Psoas muscle (tissue), 8 donors: ENCODE measurements around the gene ITPK1. TPM values are rescaled to one million over a fixed set of nuclear protein-coding genes. Genes with fewer than 3 reads are reported as not detected.
A peak's percentile ranks its signal among the peaks of the same experiment; 100 is the strongest.

Experiments
- ATAC-seq, 4 donors: fragments of 200-7000 bp; cut with Tn5 transposase; one replicate each; pipeline ENCODE4 v1.9.1; 2020; ENCODE audit warnings: moderate library complexity in 3 of 4, mild to moderate bottlenecking in 2 of 4
- DNase-seq, 2 donors: peaks; one replicate each; pipeline ENCODE4 v3.0.0-alpha.2; 2020
- H3K27ac ChIP-seq: fragments of 200-600 bp; one replicate; pipeline ENCODE4 v1.8.0; 2022
- H3K27me3 ChIP-seq, 3 donors: fragments of 200-600 bp in 1 of 3; one replicate each; pipeline versions ENCODE4 v1.6.1 to v1.8.0; 2013 to 2022; ENCODE audit warnings: low read length in 2 of 3, mild to moderate bottlenecking in 2 of 3, moderate library complexity in 1 of 3; ENCODE audit not compliant: insufficient read depth in 3 of 3
- H3K36me3 ChIP-seq, 2 donors: fragments of 200-600 bp in 1 of 2; one replicate each; pipeline versions ENCODE4 v1.6.1 to v1.8.0; 2013 to 2022; ENCODE audit warnings: low read depth in 1 of 2, mild to moderate bottlenecking in 1 of 2, moderate library complexity in 1 of 2; ENCODE audit not compliant: insufficient read depth in 1 of 2
- H3K4me1 ChIP-seq: fragments of 200-600 bp; one replicate; pipeline ENCODE4 v1.8.0; 2022
- H3K4me3 ChIP-seq: fragments of 200-600 bp; one replicate; pipeline ENCODE4 v1.8.0; 2022; ENCODE audit warnings: mild to moderate bottlenecking
- H3K9me3 ChIP-seq: fragments of 200-600 bp; one replicate; pipeline ENCODE4 v1.8.0; 2022
- CTCF ChIP-seq: fragments of 200-600 bp; IDR thresholded peaks from one replicate; pipeline ENCODE4 v1.8.0; 2022; ENCODE audit warnings: antibody characterized with exemption
- WGBS, 3 donors: extraction: QIAGEN DNeasy Blood & Tissue Kit; methylation state at CpG; one replicate each; pipeline versions ENCODE4 v1.1.6 to v1.1.7; 2013; 5-methylcytosine and 5-hydroxymethylcytosine counted together
- intact Hi-C, 2 donors: fragments of 100-400 bp; cut with DNase I; formaldehyde crosslinking; loops; one replicate each; pipeline versions ENCODE4 v1.11.0 to v1.14.2; 2022
- polyA plus RNA-seq, 3 donors: library from polyadenylated mRNA; stranded (reverse); fragments of 200-250 nt; gene quantifications; one replicate each; pipeline ENCODE4 v1.2.3, GENCODE V29; 2013
- total RNA-seq, 4 donors: library from RNA; stranded (reverse); fragmentation: NEBNext Ultra II Directional in 2 of 4; extraction: Animal tissue kit (Norgen Biotek cat#: 25700) in 2 of 4; gene quantifications; one replicate each; pipeline versions ENCODE4 v1.2.1 to v1.2.4, GENCODE V29; 2021 to 2023
- donor health status: healthy with polysubstance abuse.
- donor health status: DM: no; HTN: no; CAD: no; lungs with moderate emphysema.
- donor health status: Bipolar disorder and iron deficiency.
- donor health status: healthy.
- donor health status: DM: yes; HTN: yes; CAD: no.
- donor health status: DM: no; HTN: no; CAD: no.
- donor health status: DM: no; HTN: no; CAD: no.
- donor health status: DM: yes; HTN: yes; CAD: no.

The ITPK1 gene
- total and polyA plus RNA-seq, 7 donors, result 30.0 to 61.1 (median 42.7) TPM

GRCh38 chr14:93044121-93044520 is 71.6 kb downstream of the ITPK1 start:
- ATAC-seq (no peak), DNase-seq (no peak)
- no peaks in the 10 kb centered on the region for H3K9me3 ChIP-seq
- no peak overlapping the region for H3K27ac ChIP-seq
- intact Hi-C loops, result no loop called here
- no peak for TF ChIP-seq CTCF
- H3K4me1 ChIP-seq, result peaks cover 36% of the 10 kb centered on the region
- WGBS, 3 donors, result 82 to 92% (median 91%) methylated on average over 7 of the region's 7 CpGs
- no peak overlapping the region for H3K4me3 ChIP-seq
- H3K36me3 ChIP-seq, result no peaks in the 10 kb centered on the region
- H3K27me3 ChIP-seq, result no peaks in the 10 kb centered on the region

GRCh38 chr14:93042968-93043940 is 72.5 kb downstream of the ITPK1 start:
- DNase-seq, result peak in 1 of 2 donors; percentile 53
- WGBS, 3 donors, result 62 to 85% (median 84%) methylated on average over 13 of the region's 13 CpGs
- H3K4me1 ChIP-seq, result peaks cover 35% of the 10 kb centered on the region
- H3K9me3 ChIP-seq, result no peaks in the 10 kb centered on the region
- intact Hi-C loops, result no loop called here
- no peaks in the 10 kb centered on the region for H3K27me3 ChIP-seq
- no peaks in the 10 kb centered on the region for H3K36me3 ChIP-seq
- no peak overlapping the region for H3K27ac ChIP-seq
- H3K4me3 ChIP-seq, result no peak overlapping the region
- ATAC-seq, result peak; percentile 30 to 83 (median 73)
- no peak for TF ChIP-seq CTCF

- intact Hi-C loops, result no loop called here
- Histone ChIP-seq H3K9me3 (no peaks in the 10 kb centered on the region), H3K4me1 (peaks cover 28% of the 10 kb centered on the region), H3K27ac (no peak overlapping the region), H3K27me3 (no peaks in the 10 kb centered on the region), H3K36me3 (no peaks in the 10 kb centered on the region), H3K4me3 (no peak overlapping the region)
- no peak for TF ChIP-seq CTCF
- DNase-seq (no peak), ATAC-seq (no peak)
- 92 to 96% (median 93%) methylated on average over 3 of the region's 3 CpGs for WGBS, 3 donors
Observed at GRCh38 chr14:93041830-93042229, 73.9 kb downstream of the ITPK1 start.

- DNase-seq, result no peak
- intact Hi-C loops, result no loop called here
- ATAC-seq, result no peak
- Histone ChIP-seq H3K36me3 (no peaks in the 10 kb centered on the region), H3K27ac (no peak overlapping the region), H3K9me3 (no peaks in the 10 kb centered on the region), H3K27me3 (no peaks in the 10 kb centered on the region), H3K4me1 (peaks cover 28% of the 10 kb centered on the region), H3K4me3 (no peak overlapping the region)
- WGBS, 3 donors, result 86 to 93% (median 87%) methylated on average over 5 of the region's 5 CpGs
- TF ChIP-seq CTCF, result no peak
Observed at GRCh38 chr14:93040982-93041381, 74.7 kb downstream of the ITPK1 start.
